Measurements from ENCODE around the gene PRKAG3. TPM values are rescaled to one million over a fixed set of nuclear protein-coding genes. Genes with fewer than 3 reads are reported as not detected.

The PRKAG3 gene
- total RNA-seq, 2 experiments from 2014 or later, result not detected

- H3K4me1 ChIP-seq (ENCODE audit: insufficient read depth, low read length, poor library complexity, severe bottlenecking), result no peaks in the 10 kb centered on the region
- H2AFZ ChIP-seq (ENCODE audit: low read length), result no peak overlapping the region
- H3K4me2 ChIP-seq (ENCODE audit: low read length), result no peak overlapping the region
- POLR2A ChIA-PET, result interaction anchor here (0.7 to 0.8 kb wide), 2 partner anchors 21 to 574 kb away, joined by 3 read pairs; no protein-coding TSS in a partner anchor
- DNase-seq (ENCODE audit: low spot score), result no peak
- H4K20me1 ChIP-seq (ENCODE audit: insufficient read depth, low read length), result no peaks in the 10 kb centered on the region
- H3K36me3 ChIP-seq (ENCODE audit: insufficient read depth, low read length), result no peaks in the 10 kb centered on the region
- H3K9me2 ChIP-seq (ENCODE audit: insufficient read depth, low read length), result no peaks in the 10 kb centered on the region
- H3K9me3 ChIP-seq (ENCODE audit: low read length), result no peaks in the 10 kb centered on the region
- TF ChIP-seq EZH2phosphoT487 (IDR thresholded peaks at IDR 0.05; ENCODE audit: borderline replicate concordance, low read depth, low read length) (no peak), CTCF (conservative IDR thresholded peaks at IDR 0.05; ENCODE audit: low read length) (no peak)
- no TSS peak for BruUV-seq (replicated peaks)
- CTCF ChIA-PET (ENCODE audit: unreplicated experiment), result no interaction called here
- no peak overlapping the region for H3K27ac ChIP-seq (ENCODE audit: low read depth, low read length, poor library complexity, severe bottlenecking)
- H3K4me3 ChIP-seq (ENCODE audit: low read depth, low read length, poor library complexity, severe bottlenecking), result no peak overlapping the region
- intact Hi-C loops (cut with micrococcal nuclease; ENCODE audit: unreplicated experiment), result no loop called here
- no peaks in the 10 kb centered on the region for H3K79me2 ChIP-seq (ENCODE audit: insufficient read depth, low read depth, low read length)
Observed at GRCh38 chr2:218812096-218812815, 19.3 kb downstream of the PRKAG3 start.

GRCh38 chr2:218811382-218811781 is 20.2 kb downstream of the PRKAG3 start:
- BruUV-seq (replicated peaks), result no TSS peak
- CTCF ChIA-PET (ENCODE audit: unreplicated experiment), result no interaction called here
- no peak overlapping the region for H3K4me2 ChIP-seq (ENCODE audit: low read length)
- DNase-seq (ENCODE audit: low spot score), result no peak
- H2AFZ ChIP-seq (ENCODE audit: low read length), result no peak overlapping the region
- H3K4me3 ChIP-seq (ENCODE audit: low read depth, low read length, poor library complexity, severe bottlenecking), result no peak overlapping the region
- H3K27ac ChIP-seq (ENCODE audit: low read depth, low read length, poor library complexity, severe bottlenecking), result no peak overlapping the region
- intact Hi-C loops (cut with micrococcal nuclease; ENCODE audit: unreplicated experiment), result no loop called here
- POLR2A ChIA-PET, result no interaction called here
- TF ChIP-seq EZH2phosphoT487 (IDR thresholded peaks at IDR 0.05; ENCODE audit: borderline replicate concordance, low read depth, low read length), result no peak
- no peak for TF ChIP-seq CTCF (conservative IDR thresholded peaks at IDR 0.05; ENCODE audit: low read length)
- H3K79me2 ChIP-seq (ENCODE audit: insufficient read depth, low read depth, low read length), result no peaks in the 10 kb centered on the region
- H4K20me1 ChIP-seq (ENCODE audit: insufficient read depth, low read length), result no peaks in the 10 kb centered on the region
- H3K9me2 ChIP-seq (ENCODE audit: insufficient read depth, low read length), result no peaks in the 10 kb centered on the region
- no peaks in the 10 kb centered on the region for H3K4me1 ChIP-seq (ENCODE audit: insufficient read depth, low read length, poor library complexity, severe bottlenecking)
- no peaks in the 10 kb centered on the region for H3K36me3 ChIP-seq (ENCODE audit: insufficient read depth, low read length)
- H3K9me3 ChIP-seq (ENCODE audit: low read length), result no peaks in the 10 kb centered on the region

- no peaks in the 10 kb centered on the region for H3K79me2 ChIP-seq (ENCODE audit: insufficient read depth, low read depth, low read length)
- H3K4me3 ChIP-seq (ENCODE audit: low read depth, low read length, poor library complexity, severe bottlenecking), result no peak overlapping the region
- H2AFZ ChIP-seq (ENCODE audit: low read length), result no peak overlapping the region
- no peaks in the 10 kb centered on the region for H3K36me3 ChIP-seq (ENCODE audit: insufficient read depth, low read length)
- no TSS peak for BruUV-seq (replicated peaks)
- no peaks in the 10 kb centered on the region for H3K9me2 ChIP-seq (ENCODE audit: insufficient read depth, low read length)
- POLR2A ChIA-PET, result no interaction called here
- DNase-seq (ENCODE audit: low spot score), result no peak
- no peaks in the 10 kb centered on the region for H3K9me3 ChIP-seq (ENCODE audit: low read length)
- no peak for TF ChIP-seq CTCF (conservative IDR thresholded peaks at IDR 0.05; ENCODE audit: low read length)
- TF ChIP-seq EZH2phosphoT487 (IDR thresholded peaks at IDR 0.05; ENCODE audit: borderline replicate concordance, low read depth, low read length), result no peak
- intact Hi-C loops (cut with micrococcal nuclease; ENCODE audit: unreplicated experiment), result no loop called here
- H3K27ac ChIP-seq (ENCODE audit: low read depth, low read length, poor library complexity, severe bottlenecking), result no peak overlapping the region
- no peak overlapping the region for H3K4me2 ChIP-seq (ENCODE audit: low read length)
- H3K4me1 ChIP-seq (ENCODE audit: insufficient read depth, low read length, poor library complexity, severe bottlenecking), result no peaks in the 10 kb centered on the region
- H4K20me1 ChIP-seq (ENCODE audit: insufficient read depth, low read length), result no peaks in the 10 kb centered on the region
- CTCF ChIA-PET (ENCODE audit: unreplicated experiment), result no interaction called here
Observed at GRCh38 chr2:218810256-218810655, 21.3 kb downstream of the PRKAG3 start.
